Activated T-cell treated with anti-CD3 and anti-CD28 coated beads for 24 hours (primary cell): ENCODE measurements around the gene MPRIP.
"Not testable (repeated sequence)": the region's sequence is repeated elsewhere in the genome, so short reads cannot be mapped to it uniquely, and the experiment has no call there.

ENCODE experiments used
- DNase-seq: peaks from one replicate; pipeline ENCODE4 v3.0.0-alpha.2; 2020; ENCODE audit warnings: low read depth

Gene MPRIP

GRCh38 chr17:17186551-17187505 is 144.6 kb downstream of the MPRIP start:
- DNase-seq, result no peak

- no peak for DNase-seq
Measured at GRCh38 chr17:17188586-17188985, 146.3 kb downstream of the MPRIP start.

GRCh38 chr17:17189559-17189958 is 147.3 kb downstream of the MPRIP start:
- no peak for DNase-seq

GRCh38 chr17:17190188-17190587 is 147.9 kb downstream of the MPRIP start:
- DNase-seq, result no peak

- DNase-seq, result no peak
Measured at GRCh38 chr17:17191346-17191792, 149.1 kb downstream of the MPRIP start.

GRCh38 chr17:17191961-17192381 is 149.7 kb downstream of the MPRIP start:
- no peak for DNase-seq

GRCh38 chr17:17195466-17195865 is 153.2 kb downstream of the MPRIP start:
- DNase-seq, result not testable (repeated sequence)

GRCh38 chr17:17196776-17197175 is 154.5 kb downstream of the MPRIP start:
- DNase-seq, result no peak

GRCh38 chr17:17198281-17198680 is 156.0 kb downstream of the MPRIP start:
- no peak for DNase-seq

- no peak for DNase-seq
Measured at GRCh38 chr17:17200311-17200710, 158.1 kb downstream of the MPRIP start.

GRCh38 chr17:17200831-17201230 is 158.6 kb downstream of the MPRIP start:
- no peak for DNase-seq

GRCh38 chr17:17201271-17201670 is 159.0 kb downstream of the MPRIP start:
- no peak for DNase-seq

- DNase-seq, result no peak
Measured at GRCh38 chr17:17201907-17202306, 159.7 kb downstream of the MPRIP start.

GRCh38 chr17:17203173-17203730 is 161.0 kb downstream of the MPRIP start:
- DNase-seq, result no peak

- DNase-seq, result no peak
Measured at GRCh38 chr17:17204041-17204591, 161.9 kb downstream of the MPRIP start.

- no peak for DNase-seq
Measured at GRCh38 chr17:17204635-17205231, 162.5 kb downstream of the MPRIP start.

- peak; percentile 50 for DNase-seq
Measured at GRCh38 chr17:17205368-17206123, 163.3 kb downstream of the MPRIP start.

- peak; percentile 84 for DNase-seq
Measured at GRCh38 chr17:17206124-17206912, 164.1 kb downstream of the MPRIP start, which contains the start of gene PLD6. TSS of gene PLD6 (minus strand) at chr17:17206333. CDS start at chr17:17206286, 47 bp downstream.

- no peak for DNase-seq
Measured at GRCh38 chr17:17206913-17207335, 164.7 kb downstream of the MPRIP start.

- no peak for DNase-seq
Measured at GRCh38 chr17:17207998-17208397, 165.7 kb downstream of the MPRIP start.

- DNase-seq, result no peak
Measured at GRCh38 chr17:17213775-17214174, 171.5 kb downstream of the MPRIP start.
